MM.1S (cell line): ENCODE results near the gene LIF.

Source experiments
- DNase-seq: peaks from one replicate; pipeline ENCODE4 v3.0.0-alpha.2; 2015
- H2AFZ ChIP-seq: fragments of 300-600 bp; sonication (generic); 2 replicates; pipeline ENCODE4 v1.6.0; 2016; ENCODE audit warnings: antibody characterized with exemption, low read length
- H3F3A ChIP-seq: fragments of 300-600 bp; sonication (generic); 2 replicates; pipeline ENCODE4 v1.6.1; 2016; ENCODE audit warnings: mild to moderate bottlenecking, antibody characterized with exemption, low read length, moderate library complexity, mixed read lengths; ENCODE audit not compliant: insufficient read depth
- H3K27ac ChIP-seq: fragments of 300-600 bp; sonication (generic); 2 replicates; pipeline ENCODE4 v1.5.1; 2016; ENCODE audit warnings: mild to moderate bottlenecking, low read length
- H3K27me3 ChIP-seq: fragments of 300-600 bp; sonication (generic); replicated peaks from 2 replicates; pipeline ENCODE4 v1.6.0; 2016; ENCODE audit warnings: low read length; ENCODE audit not compliant: insufficient read depth
- H3K36me3 ChIP-seq: fragments of 300-600 bp; sonication (generic); replicated peaks from 2 replicates; pipeline ENCODE4 v1.6.1; 2016; ENCODE audit warnings: mild to moderate bottlenecking, low read length, mixed read lengths; ENCODE audit not compliant: insufficient read depth
- H3K4me1 ChIP-seq: fragments of 300-600 bp; sonication (generic); 2 replicates; pipeline ENCODE4 v1.6.1; 2016; ENCODE audit warnings: low read length, mixed read lengths
- H3K4me2 ChIP-seq: fragments of 300-600 bp; sonication (generic); 2 replicates; pipeline ENCODE4 v1.6.0; 2016; ENCODE audit warnings: low read depth, low read length
- H3K4me3 ChIP-seq: fragments of 300-600 bp; sonication (generic); 2 replicates; pipeline ENCODE4 v1.5.1; 2016; ENCODE audit warnings: low read length, mixed read lengths
- H3K79me2 ChIP-seq: fragments of 300-600 bp; sonication (generic); 2 replicates; pipeline ENCODE4 v1.6.1; 2016; ENCODE audit warnings: mixed run types, low read length, mixed read lengths
- H3K9ac ChIP-seq: fragments of 300-600 bp; sonication (generic); 2 replicates; pipeline ENCODE4 v1.6.1; 2016; ENCODE audit warnings: low read length, mixed read lengths
- H3K9me2 ChIP-seq: fragments of 300-600 bp; sonication (generic); replicated peaks from 2 replicates; pipeline ENCODE4 v1.6.1; 2016; ENCODE audit warnings: mild to moderate bottlenecking, low read length, mixed read lengths; ENCODE audit not compliant: insufficient read depth
- H3K9me3 ChIP-seq: fragments of 300-600 bp; sonication (generic); replicated peaks from 2 replicates; pipeline ENCODE4 v1.6.1; 2016; ENCODE audit warnings: mild to moderate bottlenecking, low read length, mixed read lengths; ENCODE audit not compliant: insufficient read depth
- H4K20me1 ChIP-seq: fragments of 300-600 bp; sonication (generic); 2 replicates; pipeline ENCODE4 v1.6.1; 2016; ENCODE audit warnings: mild to moderate bottlenecking, low read length, moderate library complexity, mixed read lengths; ENCODE audit not compliant: insufficient read depth
- CTCF ChIP-seq: fragments of 300-600 bp; sonication (generic); IDR thresholded peaks from 2 replicates; pipeline ENCODE4 v1.5.1; 2016; ENCODE audit warnings: antibody characterized with exemption, low read length, mixed read lengths
- EZH2 ChIP-seq: fragments of 300-600 bp; sonication (generic); optimal IDR thresholded peaks from 2 replicates; pipeline ENCODE3; 2017; ENCODE audit warnings: low read depth, mild to moderate bottlenecking, antibody characterized with exemption, low read length, mixed read lengths
- EZH2phosphoT487 ChIP-seq: fragments of 300-600 bp; sonication (generic); IDR thresholded peaks from 2 replicates; pipeline ENCODE4 v1.6.1; 2018; ENCODE audit warnings: antibody characterized with exemption, low read length

Gene LIF

DNA sequence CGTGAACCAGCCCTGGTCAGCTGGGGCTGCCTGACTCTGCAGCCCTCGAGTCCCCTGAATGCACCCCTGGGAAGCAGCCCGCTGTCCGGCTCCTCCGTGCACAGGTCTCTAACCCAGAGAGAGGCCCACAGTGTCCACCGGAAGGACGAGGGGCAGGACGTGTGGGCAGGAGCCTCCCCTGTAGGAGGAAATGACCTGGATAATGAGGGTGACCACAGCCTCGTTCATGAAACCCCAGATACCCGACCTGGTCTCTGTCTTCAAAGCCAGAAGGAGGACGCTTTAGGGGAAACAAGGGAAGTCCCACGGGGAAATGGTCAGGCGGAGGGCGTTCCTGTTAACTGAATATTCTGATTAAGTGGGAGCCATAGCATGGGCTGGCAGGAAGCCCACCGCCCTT is 23.3 kb downstream of the LIF start:
- H3K4me3 ChIP-seq, result no peak overlapping the region
- H3K79me2 ChIP-seq, result no peaks in the 10 kb centered on the region
- H3K9me3 ChIP-seq, result no peaks in the 10 kb centered on the region
- TF ChIP-seq EZH2phosphoT487 (no peak), CTCF (no peak), EZH2 (no peak)
- H3K9ac ChIP-seq, result no peak overlapping the region
- H3K4me1 ChIP-seq, result peaks cover 45% of the 10 kb centered on the region
- no peak overlapping the region for H3K4me2 ChIP-seq
- H3K36me3 ChIP-seq, result no peaks in the 10 kb centered on the region
- no peaks in the 10 kb centered on the region for H3K9me2 ChIP-seq
- peaks cover 38% of the 10 kb centered on the region for H3K27me3 ChIP-seq
- no peaks in the 10 kb centered on the region for H4K20me1 ChIP-seq
- no peak overlapping the region for H2AFZ ChIP-seq
- no peak overlapping the region for H3K27ac ChIP-seq
- DNase-seq, result no peak
- peaks cover 23% of the 10 kb centered on the region for H3F3A ChIP-seq

- Histone ChIP-seq H3K4me3 (no peak overlapping the region), H3F3A (peaks cover 23% of the 10 kb centered on the region), H3K9ac (no peak overlapping the region), H3K27ac (no peak overlapping the region), H3K79me2 (no peaks in the 10 kb centered on the region), H3K27me3 (peaks cover 29% of the 10 kb centered on the region), H3K9me3 (no peaks in the 10 kb centered on the region), H3K4me1 (peaks cover 45% of the 10 kb centered on the region), H3K36me3 (no peaks in the 10 kb centered on the region), H4K20me1 (no peaks in the 10 kb centered on the region), H3K9me2 (no peaks in the 10 kb centered on the region), H3K4me2 (no peak overlapping the region), H2AFZ (no peak overlapping the region)
- no peak for DNase-seq
- TF ChIP-seq CTCF (no peak), EZH2phosphoT487 (no peak), EZH2 (no peak)
Measured at GRCh38 chr22:30222321-30222720, 24.2 kb downstream of the LIF start.

GRCh38 chr22:30221121-30221992 is 25.2 kb downstream of the LIF start:
- H3K79me2 ChIP-seq, result no peaks in the 10 kb centered on the region
- no peak for TF ChIP-seq EZH2phosphoT487
- no peak for TF ChIP-seq EZH2
- no peak for TF ChIP-seq CTCF
- H4K20me1 ChIP-seq, result no peaks in the 10 kb centered on the region
- H3K4me1 ChIP-seq, result peaks cover 45% of the 10 kb centered on the region
- H3K36me3 ChIP-seq, result no peaks in the 10 kb centered on the region
- 0 out of 2 replicates have a peak overlapping the region, but pooled peaks have one; percentile 6 for H3K4me3 ChIP-seq
- H2AFZ ChIP-seq, result peak overlapping the region; percentile 12; the same call in 1 of the 2 replicates
- no peaks in the 10 kb centered on the region for H3K9me2 ChIP-seq
- H3K27ac ChIP-seq, result peak overlapping the region; percentile 45; the same call in 1 of the 2 replicates
- no peaks in the 10 kb centered on the region for H3K9me3 ChIP-seq
- H3K9ac ChIP-seq, result no peak overlapping the region
- DNase-seq, result peak; percentile 81
- H3K4me2 ChIP-seq, result peak overlapping the region; percentile 54
- H3K27me3 ChIP-seq, result peaks cover 22% of the 10 kb centered on the region
- peaks cover 23% of the 10 kb centered on the region for H3F3A ChIP-seq
